HepG2 (cell line): ENCODE data around the gene CIAO2B. TPM values are rescaled to one million over a fixed set of nuclear protein-coding genes. Genes with fewer than 3 reads are reported as not detected.
A peak's percentile ranks its signal among the peaks of the same experiment; 100 is the strongest.

Experiments used
- ELF3 ChIP-seq: IDR thresholded peaks from 2 replicates; pipeline ENCODE4 v1.6.1; 2016; ENCODE audit warnings: missing genetic modification reagents, missing compliant biosample characterization
- FOXK1 ChIP-seq: sonication (generic); formaldehyde crosslinking; IDR thresholded peaks from 2 replicates; pipeline ENCODE4 v1.4.0; 2020; ENCODE audit warnings: low read depth, missing genetic modification reagents, borderline replicate concordance
- GFI1 ChIP-seq: sonication (generic); formaldehyde crosslinking; IDR thresholded peaks from 2 replicates; pipeline ENCODE4 v1.5.0; 2020; ENCODE audit warnings: missing genetic modification reagents, mild to moderate bottlenecking, borderline replicate concordance
- IKZF4 ChIP-seq: sonication (generic); formaldehyde crosslinking; IDR thresholded peaks from 2 replicates; pipeline ENCODE4 v1.5.1; 2020; ENCODE audit warnings: borderline replicate concordance, mild to moderate bottlenecking, low read depth, missing genetic modification reagents; ENCODE audit errors: not compliant biosample characterization
- KLF9 ChIP-seq: IDR thresholded peaks from 2 replicates; pipeline ENCODE4 v1.6.1; 2016; ENCODE audit warnings: low read depth
- PHF21A ChIP-seq: sonication (generic); formaldehyde crosslinking; IDR thresholded peaks from 2 replicates; pipeline ENCODE4 v1.5.0; 2020; ENCODE audit warnings: mild to moderate bottlenecking, missing genetic modification reagents
- POLR2AphosphoS2 ChIP-seq: IDR thresholded peaks from 2 replicates; pipeline ENCODE4 v1.6.1; 2011; ENCODE audit warnings: low read depth, low read length, improper control_type of control experiment
- RELA ChIP-seq: sonication (generic); formaldehyde crosslinking; IDR thresholded peaks from 2 replicates; pipeline ENCODE4 v1.4.0; 2020; ENCODE audit warnings: missing genetic modification reagents
- SMAD1 ChIP-seq: sonication (generic); formaldehyde crosslinking; IDR thresholded peaks from 2 replicates; pipeline ENCODE4 v1.4.0; 2020; ENCODE audit warnings: missing genetic modification reagents, low read depth, mild to moderate bottlenecking, borderline replicate concordance
- THRA ChIP-seq: sonication (generic); formaldehyde crosslinking; IDR thresholded peaks from 2 replicates; pipeline ENCODE4 v1.4.0; 2020; ENCODE audit warnings: missing genetic modification reagents, borderline replicate concordance
- ZBTB10 ChIP-seq: sonication (generic); formaldehyde crosslinking; IDR thresholded peaks from 2 replicates; pipeline ENCODE4 v1.4.0; 2020; ENCODE audit warnings: missing genetic modification reagents, borderline replicate concordance
- ZFY ChIP-seq: sonication (generic); formaldehyde crosslinking; IDR thresholded peaks from 2 replicates; pipeline ENCODE4 v1.4.0; 2020; ENCODE audit warnings: missing genetic modification reagents
- ZNF720 ChIP-seq: sonication (generic); formaldehyde crosslinking; IDR thresholded peaks from 2 replicates; pipeline ENCODE4 v1.4.0; 2020; ENCODE audit warnings: missing genetic modification reagents
- polyA plus RNA-seq, 8 experiments: library from polyadenylated mRNA; depleted of rRNA in 3 of 8; stranded (reverse) in 7 of 8; unstranded in 1 of 8; fragments of >200 nt; fragmentation: Illumina TruSeq in 4 of 8; extraction: Trizol in 4 of 8; gene quantifications; 2 replicates each; pipeline versions ENCODE4 v1.2.1 to v1.2.3, GENCODE V29; 2011 to 2016; ENCODE audit warnings: low read depth in 4 of 8, missing spikeins in 1 of 8, mixed read lengths in 1 of 8; ENCODE audit not compliant: insufficient read depth in 1 of 8
- total RNA-seq, 5 experiments: library from RNA; depleted of rRNA; stranded (reverse); fragments of >200 nt; fragmentation: Illumina TruSeq; extraction: Trizol; gene quantifications; 2 replicates each; pipeline ENCODE4 v1.2.3, GENCODE V29; 2016; ENCODE audit warnings: low read depth in 1 of 5
- TF ChIP-seq, protein P1 (sequence below): sonication (generic); formaldehyde crosslinking; IDR thresholded peaks from 2 replicates; pipeline ENCODE4 v1.9.0; 2021; ENCODE audit warnings: missing genetic modification reagents, borderline replicate concordance
- TF ChIP-seq, protein P2 (sequence below): sonication (generic); formaldehyde crosslinking; IDR thresholded peaks from 2 replicates; pipeline ENCODE4 v1.5.0; 2020; ENCODE audit warnings: mild to moderate bottlenecking, missing genetic modification reagents

Gene CIAO2B
- total and polyA plus RNA-seq, 2 of the 13 experiments (the other 11 are each of a cell fraction or from before 2014, with no cell fraction given) = 157 to 293 TPM

DNA sequence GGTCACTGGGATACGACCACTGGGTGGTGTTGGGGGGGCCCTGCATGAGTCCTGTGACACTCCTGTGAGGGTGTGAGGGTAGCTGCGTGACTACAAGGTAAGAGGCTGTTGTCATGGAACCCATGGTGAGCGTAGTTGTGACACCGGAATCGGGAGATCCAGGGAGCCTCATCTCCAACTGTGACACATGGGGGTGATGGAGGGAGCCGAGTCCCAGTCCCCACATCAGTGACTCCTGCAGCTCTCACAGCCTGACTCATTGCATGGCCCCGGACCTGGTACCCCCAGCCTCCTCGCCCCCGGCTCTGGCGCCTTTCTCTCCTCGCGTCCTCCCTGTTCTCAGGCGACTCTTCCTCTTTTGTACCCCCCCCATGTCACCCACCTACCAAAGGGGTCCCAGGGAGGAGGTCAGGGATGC is 29.8 kb downstream of the CIAO2B start (continued):
- TF ChIP-seq IKZF4 (CRISPR knock-in tag) = no peak
- no peak for TF ChIP-seq ZFY
- TF ChIP-seq KLF9 (CRISPR knock-in tag) = no peak
- no peak for TF ChIP-seq POLR2AphosphoS2
- 0 out of 2 replicates have a peak, but pooled peaks have one; percentile 33 for TF ChIP-seq SMAD1 (CRISPR knock-in tag)
- TF ChIP-seq ZNF720 (CRISPR knock-in tag) = no peak
- TF ChIP-seq, protein P1, sequence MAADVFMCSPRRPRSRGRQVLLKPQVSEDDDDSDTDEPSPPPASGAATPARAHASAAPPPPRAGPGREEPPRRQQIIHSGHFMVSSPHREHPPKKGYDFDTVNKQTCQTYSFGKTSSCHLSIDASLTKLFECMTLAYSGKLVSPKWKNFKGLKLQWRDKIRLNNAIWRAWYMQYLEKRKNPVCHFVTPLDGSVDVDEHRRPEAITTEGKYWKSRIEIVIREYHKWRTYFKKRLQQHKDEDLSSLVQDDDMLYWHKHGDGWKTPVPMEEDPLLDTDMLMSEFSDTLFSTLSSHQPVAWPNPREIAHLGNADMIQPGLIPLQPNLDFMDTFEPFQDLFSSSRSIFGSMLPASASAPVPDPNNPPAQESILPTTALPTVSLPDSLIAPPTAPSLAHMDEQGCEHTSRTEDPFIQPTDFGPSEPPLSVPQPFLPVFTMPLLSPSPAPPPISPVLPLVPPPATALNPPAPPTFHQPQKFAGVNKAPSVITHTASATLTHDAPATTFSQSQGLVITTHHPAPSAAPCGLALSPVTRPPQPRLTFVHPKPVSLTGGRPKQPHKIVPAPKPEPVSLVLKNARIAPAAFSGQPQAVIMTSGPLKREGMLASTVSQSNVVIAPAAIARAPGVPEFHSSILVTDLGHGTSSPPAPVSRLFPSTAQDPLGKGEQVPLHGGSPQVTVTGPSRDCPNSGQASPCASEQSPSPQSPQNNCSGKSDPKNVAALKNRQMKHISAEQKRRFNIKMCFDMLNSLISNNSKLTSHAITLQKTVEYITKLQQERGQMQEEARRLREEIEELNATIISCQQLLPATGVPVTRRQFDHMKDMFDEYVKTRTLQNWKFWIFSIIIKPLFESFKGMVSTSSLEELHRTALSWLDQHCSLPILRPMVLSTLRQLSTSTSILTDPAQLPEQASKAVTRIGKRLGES (CRISPR knock-in tag) = no peak
- TF ChIP-seq, protein P2, sequence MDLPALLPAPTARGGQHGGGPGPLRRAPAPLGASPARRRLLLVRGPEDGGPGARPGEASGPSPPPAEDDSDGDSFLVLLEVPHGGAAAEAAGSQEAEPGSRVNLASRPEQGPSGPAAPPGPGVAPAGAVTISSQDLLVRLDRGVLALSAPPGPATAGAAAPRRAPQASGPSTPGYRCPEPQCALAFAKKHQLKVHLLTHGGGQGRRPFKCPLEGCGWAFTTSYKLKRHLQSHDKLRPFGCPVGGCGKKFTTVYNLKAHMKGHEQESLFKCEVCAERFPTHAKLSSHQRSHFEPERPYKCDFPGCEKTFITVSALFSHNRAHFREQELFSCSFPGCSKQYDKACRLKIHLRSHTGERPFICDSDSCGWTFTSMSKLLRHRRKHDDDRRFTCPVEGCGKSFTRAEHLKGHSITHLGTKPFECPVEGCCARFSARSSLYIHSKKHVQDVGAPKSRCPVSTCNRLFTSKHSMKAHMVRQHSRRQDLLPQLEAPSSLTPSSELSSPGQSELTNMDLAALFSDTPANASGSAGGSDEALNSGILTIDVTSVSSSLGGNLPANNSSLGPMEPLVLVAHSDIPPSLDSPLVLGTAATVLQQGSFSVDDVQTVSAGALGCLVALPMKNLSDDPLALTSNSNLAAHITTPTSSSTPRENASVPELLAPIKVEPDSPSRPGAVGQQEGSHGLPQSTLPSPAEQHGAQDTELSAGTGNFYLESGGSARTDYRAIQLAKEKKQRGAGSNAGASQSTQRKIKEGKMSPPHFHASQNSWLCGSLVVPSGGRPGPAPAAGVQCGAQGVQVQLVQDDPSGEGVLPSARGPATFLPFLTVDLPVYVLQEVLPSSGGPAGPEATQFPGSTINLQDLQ (CRISPR knock-in tag) = no peak
- no peak for TF ChIP-seq ZBTB10
- no peak for TF ChIP-seq ELF3 (CRISPR knock-in tag)
- no peak for TF ChIP-seq RELA (CRISPR knock-in tag)
- TF ChIP-seq GFI1 (CRISPR knock-in tag) = no peak
- no peak for TF ChIP-seq FOXK1 (CRISPR knock-in tag)
- TF ChIP-seq THRA = no peak
- no peak for TF ChIP-seq PHF21A (CRISPR knock-in tag)
